22Rv1 (cell line): ENCODE results near the gene VEPH1.

Experiments
- H3K27ac ChIP-seq: fragments of 450-650 bp; 2 replicates; pipeline ENCODE4 v1.5.1; 2017
- CTCF ChIP-seq: fragments of 450-650 bp; IDR thresholded peaks from 2 replicates; pipeline ENCODE4 v1.5.1; 2017; ENCODE audit warnings: mild to moderate bottlenecking
- ZFX ChIP-seq: fragments of 450-650 bp; IDR thresholded peaks from 2 replicates; pipeline ENCODE4 v1.6.1; 2017; ENCODE audit warnings: antibody characterized with exemption, borderline replicate concordance

The VEPH1 gene

GRCh38 chr3:157275832-157276231 lies 227.4 kb downstream of the VEPH1 start:
- TF ChIP-seq CTCF: no peak
- H3K27ac ChIP-seq: no peak overlapping the region

- H3K27ac ChIP-seq: no peak overlapping the region
- TF ChIP-seq CTCF (no peak), ZFX (no peak)
Observed at GRCh38 chr3:157274644-157275137, 228.5 kb downstream of the VEPH1 start.

- no peak overlapping the region for H3K27ac ChIP-seq
- TF ChIP-seq CTCF (no peak), ZFX (no peak)
Observed at GRCh38 chr3:157271283-157271882, 231.8 kb downstream of the VEPH1 start.

- TF ChIP-seq CTCF (no peak), ZFX (no peak)
- H3K27ac ChIP-seq: no peak overlapping the region
Observed at GRCh38 chr3:157268026-157268425, 235.2 kb downstream of the VEPH1 start.

GRCh38 chr3:157265931-157266330 lies 237.3 kb downstream of the VEPH1 start:
- TF ChIP-seq ZFX: no peak
- no peak for TF ChIP-seq CTCF
- no peak overlapping the region for H3K27ac ChIP-seq

GRCh38 chr3:157263027-157263426 lies 240.2 kb downstream of the VEPH1 start:
- TF ChIP-seq ZFX (no peak), CTCF (no peak)
- no peak overlapping the region for H3K27ac ChIP-seq

GRCh38 chr3:157261000-157261399 lies 242.2 kb downstream of the VEPH1 start:
- TF ChIP-seq CTCF (no peak), ZFX (no peak)

More at GRCh38 chr3:157261000-157261399, 242.2 kb downstream of the VEPH1 start:
- no peak overlapping the region for H3K27ac ChIP-seq
